ENCODE results near the gene ISM1. TPM values are rescaled to one million over a fixed set of nuclear protein-coding genes. Genes with fewer than 3 reads are reported as not detected.

The ISM1 gene
- polyA plus RNA-seq, 3 donors: not detected

DNA sequence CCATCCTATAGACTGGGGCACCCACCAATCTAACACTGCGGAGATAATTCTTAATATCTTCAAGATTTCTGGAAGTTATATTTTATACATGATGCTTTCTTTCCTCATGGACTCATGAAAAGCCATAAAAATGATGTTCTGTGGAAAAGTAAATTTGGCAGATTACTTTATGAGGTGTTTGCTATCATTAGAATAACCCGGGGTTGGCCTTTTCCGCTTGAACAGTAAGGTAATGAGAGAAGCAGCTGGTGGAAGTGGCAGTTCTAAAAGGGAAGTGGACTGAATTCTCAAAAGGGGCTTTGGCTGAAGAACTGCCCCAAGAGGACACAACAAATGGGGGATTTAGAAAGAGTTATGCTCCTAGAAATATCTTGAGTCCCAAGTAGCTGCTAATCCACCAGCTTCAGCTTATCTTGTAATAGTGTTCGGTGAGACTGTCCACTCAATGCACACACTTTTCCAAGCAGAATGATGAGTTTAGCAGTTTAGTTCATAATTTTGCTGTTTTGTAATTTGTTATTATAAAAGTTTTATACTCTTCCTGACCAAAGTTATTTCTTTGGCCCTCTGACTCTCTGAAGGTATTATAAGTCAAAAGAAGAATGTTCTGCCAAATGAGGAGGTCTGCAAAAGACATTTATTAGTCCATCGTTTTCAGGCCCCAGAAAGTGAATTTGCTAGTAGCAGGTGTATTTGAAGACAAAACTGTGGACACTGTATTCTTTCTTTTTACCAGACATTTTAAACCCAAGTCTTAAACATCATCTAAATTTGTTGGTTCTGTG lies 2.9 kb downstream of the ISM1 start:
- no peak for DNase-seq
- no peak overlapping the region for H3K4me3 Mint-ChIP-seq
- intact Hi-C loops (cut with micrococcal nuclease): no loop called here
- Histone ChIP-seq H3K4me2 (replicated peaks; ENCODE audit: extremely low read depth, low read length, poor library complexity, severe bottlenecking) (no peak overlapping the region), H3K27me3 (ENCODE audit: control insufficient read depth in 2 of 2, insufficient read depth in 2 of 2, low read length in 2 of 2) (peaks cover 28 to 48% of the 10 kb centered on the region in 2 donors), H3K9ac (ENCODE audit: insufficient read depth, low read length, poor library complexity, severe bottlenecking) (no peak overlapping the region), H3K9me3 (replicated peaks in 1 of 2; ENCODE audit: control insufficient read depth in 1 of 2, insufficient read depth in 1 of 2, low read length in 2 of 2) (peaks cover 0 to 19% of the 10 kb centered on the region in 2 donors), H3K4me3 (replicated peaks in 1 of 3; ENCODE audit: low read depth in 2 of 3, low read length in 3 of 3) (no peak overlapping the region), H3K79me2 (ENCODE audit: insufficient read depth, low read length) (no peaks in the 10 kb centered on the region), H2AFZ (ENCODE audit: insufficient read depth, low read depth, low read length, poor library complexity, severe bottlenecking) (no peak overlapping the region), H3K36me3 (replicated peaks in 1 of 2; ENCODE audit: control insufficient read depth in 1 of 2, insufficient read depth in 2 of 2, low read length in 2 of 2) (no peaks in the 10 kb centered on the region), H4K20me1 (ENCODE audit: insufficient read depth, low read length) (no peaks in the 10 kb centered on the region), H3K27ac (ENCODE audit: low read depth in 1 of 2, low read length in 2 of 2) (no peak overlapping the region), H3K4me1 (ENCODE audit: control insufficient read depth in 1 of 2, insufficient read depth in 2 of 2, low read length in 2 of 2) (peaks cover 0 to 6% of the 10 kb centered on the region in 2 donors)
- peaks cover 0 to 2% of the 10 kb centered on the region in 2 donors for H3K36me3 Mint-ChIP-seq
- peaks cover 8% of the 10 kb centered on the region for H3K4me1 Mint-ChIP-seq
- H3K27ac Mint-ChIP-seq: no peak overlapping the region
- peaks cover 41 to 61% (median 45%) of the 10 kb centered on the region in 3 donors for H3K27me3 Mint-ChIP-seq (ENCODE audit: low read depth in 3 of 3)
- 75% methylated on average over 2 of the region's 5 CpGs for WGBS (ENCODE audit: insufficient coverage)
- TF ChIP-seq, protein P1, sequence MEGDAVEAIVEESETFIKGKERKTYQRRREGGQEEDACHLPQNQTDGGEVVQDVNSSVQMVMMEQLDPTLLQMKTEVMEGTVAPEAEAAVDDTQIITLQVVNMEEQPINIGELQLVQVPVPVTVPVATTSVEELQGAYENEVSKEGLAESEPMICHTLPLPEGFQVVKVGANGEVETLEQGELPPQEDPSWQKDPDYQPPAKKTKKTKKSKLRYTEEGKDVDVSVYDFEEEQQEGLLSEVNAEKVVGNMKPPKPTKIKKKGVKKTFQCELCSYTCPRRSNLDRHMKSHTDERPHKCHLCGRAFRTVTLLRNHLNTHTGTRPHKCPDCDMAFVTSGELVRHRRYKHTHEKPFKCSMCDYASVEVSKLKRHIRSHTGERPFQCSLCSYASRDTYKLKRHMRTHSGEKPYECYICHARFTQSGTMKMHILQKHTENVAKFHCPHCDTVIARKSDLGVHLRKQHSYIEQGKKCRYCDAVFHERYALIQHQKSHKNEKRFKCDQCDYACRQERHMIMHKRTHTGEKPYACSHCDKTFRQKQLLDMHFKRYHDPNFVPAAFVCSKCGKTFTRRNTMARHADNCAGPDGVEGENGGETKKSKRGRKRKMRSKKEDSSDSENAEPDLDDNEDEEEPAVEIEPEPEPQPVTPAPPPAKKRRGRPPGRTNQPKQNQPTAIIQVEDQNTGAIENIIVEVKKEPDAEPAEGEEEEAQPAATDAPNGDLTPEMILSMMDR (IDR thresholded peaks at IDR 0.05): no peak
- H3K9me3 Mint-ChIP-seq: peaks cover 0 to 20% (median 8%) of the 10 kb centered on the region in 7 donors

DNA sequence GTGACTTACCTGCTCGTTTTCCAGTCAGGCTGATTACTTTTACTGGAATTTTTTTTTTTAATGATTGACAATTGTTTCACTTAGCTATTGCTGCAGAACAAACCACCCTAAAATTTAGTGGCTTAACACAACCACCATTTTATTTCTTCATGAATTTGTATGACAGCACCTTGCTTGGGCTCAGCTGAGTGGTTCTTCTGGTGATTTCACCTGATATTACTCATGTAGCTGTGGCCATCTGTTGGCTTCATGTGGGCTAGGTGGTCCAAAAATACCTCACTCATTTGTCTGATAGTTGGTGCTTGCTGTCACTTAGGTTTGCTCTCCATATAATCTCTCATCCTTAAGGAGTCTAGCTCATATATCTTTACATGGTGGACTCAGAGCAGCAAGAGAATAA lies 5.3 kb downstream of the ISM1 start:
- Histone ChIP-seq H3K27ac (ENCODE audit: low read depth in 1 of 2, low read length in 2 of 2) (no peak overlapping the region), H3K9me3 (replicated peaks in 1 of 2; ENCODE audit: control insufficient read depth in 1 of 2, insufficient read depth in 1 of 2, low read length in 2 of 2) (peaks cover 0 to 9% of the 10 kb centered on the region in 2 donors), H3K4me3 (replicated peaks in 1 of 3; ENCODE audit: low read depth in 2 of 3, low read length in 3 of 3) (no peak overlapping the region), H3K4me1 (ENCODE audit: control insufficient read depth in 1 of 2, insufficient read depth in 2 of 2, low read length in 2 of 2) (no peaks in the 10 kb centered on the region), H3K27me3 (ENCODE audit: control insufficient read depth in 2 of 2, insufficient read depth in 2 of 2, low read length in 2 of 2) (peaks cover 18 to 27% of the 10 kb centered on the region in 2 donors), H3K79me2 (ENCODE audit: insufficient read depth, low read length) (no peaks in the 10 kb centered on the region), H3K4me2 (replicated peaks; ENCODE audit: extremely low read depth, low read length, poor library complexity, severe bottlenecking) (no peak overlapping the region), H3K9ac (ENCODE audit: insufficient read depth, low read length, poor library complexity, severe bottlenecking) (no peak overlapping the region), H4K20me1 (ENCODE audit: insufficient read depth, low read length) (no peaks in the 10 kb centered on the region), H2AFZ (ENCODE audit: insufficient read depth, low read depth, low read length, poor library complexity, severe bottlenecking) (no peak overlapping the region), H3K36me3 (replicated peaks in 1 of 2; ENCODE audit: control insufficient read depth in 1 of 2, insufficient read depth in 2 of 2, low read length in 2 of 2) (no peaks in the 10 kb centered on the region)
- Mint-ChIP-seq H3K36me3 (peaks cover 0 to 2% of the 10 kb centered on the region in 2 donors), H3K27ac (no peak overlapping the region), H3K9me3 (peaks cover 0 to 13% (median 5%) of the 10 kb centered on the region in 7 donors), H3K27me3 (ENCODE audit: low read depth in 3 of 3) (peaks cover 23 to 40% (median 29%) of the 10 kb centered on the region in 3 donors), H3K4me3 (no peak overlapping the region), H3K4me1 (peaks cover 3% of the 10 kb centered on the region)
- intact Hi-C loops (cut with micrococcal nuclease): no loop called here
- no peak for DNase-seq
- TF ChIP-seq, protein P1 (IDR thresholded peaks at IDR 0.05): no peak
- WGBS (ENCODE audit: insufficient coverage): no CpG with 5 or more reads among the region's 1 CpG
